Adrenal gland (tissue), 5 donors: ENCODE results near the gene TMEM200C.

ENCODE experiments used
- POLR2A ChIP-seq, 2 donors: fragments of 450-650 bp; IDR thresholded peaks; one replicate each; pipeline ENCODE4 v1.6.1; 2017; ENCODE audit warnings: antibody characterized with exemption in 2 of 2, mild to moderate bottlenecking in 2 of 2, moderate library complexity in 1 of 2
- TF ChIP-seq, protein P1 (sequence below), 6 experiments: fragments of 450-650 bp in 4 of 6; fragments of 200-600 bp in 2 of 6; sonication (generic) in 1 of 6; IDR thresholded peaks; 1 replicate in 5 of 6; 2 replicates in 1 of 6; pipeline versions ENCODE4 v1.5.1 to v1.8.0; 2016 to 2021; ENCODE audit warnings: antibody characterized with exemption in 6 of 6, mild to moderate bottlenecking in 2 of 6, moderate library complexity in 1 of 6
- donor health status: DM: no; HTN: no; CAD: no.

DNA sequence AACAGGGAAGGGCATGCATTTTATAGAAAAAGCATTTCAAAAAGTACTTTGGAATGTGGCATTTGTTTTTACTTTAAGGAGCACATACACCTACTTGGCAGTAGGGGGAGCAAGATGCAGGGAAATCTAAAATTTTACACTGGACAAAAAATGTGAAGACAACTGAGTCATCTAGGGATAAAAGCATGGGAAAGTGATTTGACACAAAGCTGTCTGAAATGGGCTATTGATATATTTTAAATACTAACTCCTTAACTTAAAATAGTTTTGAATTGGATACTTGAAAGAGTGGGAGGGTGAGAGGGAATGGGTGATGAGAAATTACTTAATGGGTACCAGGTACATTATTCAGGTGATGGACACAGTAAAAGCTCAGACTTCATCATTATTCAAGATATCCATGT, 15.8 kb downstream of the TMEM200C start:
- TF ChIP-seq, protein P1, sequence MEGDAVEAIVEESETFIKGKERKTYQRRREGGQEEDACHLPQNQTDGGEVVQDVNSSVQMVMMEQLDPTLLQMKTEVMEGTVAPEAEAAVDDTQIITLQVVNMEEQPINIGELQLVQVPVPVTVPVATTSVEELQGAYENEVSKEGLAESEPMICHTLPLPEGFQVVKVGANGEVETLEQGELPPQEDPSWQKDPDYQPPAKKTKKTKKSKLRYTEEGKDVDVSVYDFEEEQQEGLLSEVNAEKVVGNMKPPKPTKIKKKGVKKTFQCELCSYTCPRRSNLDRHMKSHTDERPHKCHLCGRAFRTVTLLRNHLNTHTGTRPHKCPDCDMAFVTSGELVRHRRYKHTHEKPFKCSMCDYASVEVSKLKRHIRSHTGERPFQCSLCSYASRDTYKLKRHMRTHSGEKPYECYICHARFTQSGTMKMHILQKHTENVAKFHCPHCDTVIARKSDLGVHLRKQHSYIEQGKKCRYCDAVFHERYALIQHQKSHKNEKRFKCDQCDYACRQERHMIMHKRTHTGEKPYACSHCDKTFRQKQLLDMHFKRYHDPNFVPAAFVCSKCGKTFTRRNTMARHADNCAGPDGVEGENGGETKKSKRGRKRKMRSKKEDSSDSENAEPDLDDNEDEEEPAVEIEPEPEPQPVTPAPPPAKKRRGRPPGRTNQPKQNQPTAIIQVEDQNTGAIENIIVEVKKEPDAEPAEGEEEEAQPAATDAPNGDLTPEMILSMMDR (IDR thresholded peaks at IDR 0.05): peak; percentile 67 to 88 (median 80)
- no peak for TF ChIP-seq POLR2A (IDR thresholded peaks at IDR 0.05)
